ENCODE data around the gene ARGFX.

DNA sequence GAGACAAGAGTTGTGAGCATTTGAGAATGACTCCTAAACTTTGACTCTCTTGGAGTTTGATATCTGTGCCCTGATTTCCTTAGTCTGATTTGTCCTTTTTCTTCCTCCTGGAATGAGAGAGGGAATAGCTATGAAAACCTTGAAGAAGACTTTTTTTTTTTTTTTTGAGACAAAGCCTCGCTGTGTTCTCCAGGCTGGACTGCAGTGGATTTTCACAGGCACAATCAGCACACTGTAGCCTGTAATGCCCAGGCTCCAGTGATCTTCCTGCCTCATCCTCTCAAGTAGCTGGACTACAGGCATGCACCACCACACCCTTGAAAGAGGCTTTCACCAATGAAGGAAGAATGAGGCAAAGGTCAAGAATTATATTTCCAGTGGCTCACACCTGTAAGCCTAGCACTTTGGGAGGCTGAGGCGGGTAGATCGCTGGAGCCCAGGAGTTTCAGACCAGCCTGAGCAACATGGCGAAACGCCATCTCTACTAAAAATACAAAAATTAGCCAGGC lies 10.3 kb upstream of the ARGFX start:
- TF ChIP-seq POLR2AphosphoS5 (IDR thresholded peaks at IDR 0.05; ENCODE audit: low read depth, low read length), result no peak
- TF ChIP-seq POLR2A (IDR thresholded peaks at IDR 0.05; ENCODE audit: low read depth, low read length), result no peak
- TF ChIP-seq TAF1 (IDR thresholded peaks at IDR 0.05; ENCODE audit: borderline replicate concordance, low read depth, low read length), result no peak
